Ishikawa (cell line): ENCODE data around the gene NLGN1.

Source experiments
- CEBPB ChIP-seq: IDR thresholded peaks from 2 replicates; pipeline ENCODE4 v1.6.1; 2012
- CREB1 ChIP-seq: IDR thresholded peaks from 2 replicates; pipeline ENCODE4 v1.6.1; 2012; ENCODE audit warnings: low read depth
- EGR1 ChIP-seq: IDR thresholded peaks from 2 replicates; pipeline ENCODE4 v1.6.1; 2012
- EP300 ChIP-seq: IDR thresholded peaks from 2 replicates; pipeline ENCODE4 v1.6.1; 2012; ENCODE audit warnings: borderline replicate concordance
- FOXM1 ChIP-seq: IDR thresholded peaks from 2 replicates; pipeline ENCODE4 v1.6.1; 2012; ENCODE audit warnings: low read depth, borderline replicate concordance
- NFIC ChIP-seq: IDR thresholded peaks from 2 replicates; pipeline ENCODE4 v1.6.1; 2012
- RAD21 ChIP-seq: IDR thresholded peaks from 2 replicates; pipeline ENCODE4 v1.6.1; 2012; ENCODE audit warnings: low read depth
- TAF1 ChIP-seq: IDR thresholded peaks from 2 replicates; pipeline ENCODE4 v1.6.1; 2012; ENCODE audit warnings: low read depth, mild to moderate bottlenecking
- TCF12 ChIP-seq: IDR thresholded peaks from 2 replicates; pipeline ENCODE4 v1.6.1; 2012; ENCODE audit warnings: low read depth
- YY1 ChIP-seq: IDR thresholded peaks from 2 replicates; pipeline ENCODE4 v1.6.1; 2012; ENCODE audit warnings: low read depth
- ZBTB7A ChIP-seq: IDR thresholded peaks from 2 replicates; pipeline ENCODE4 v1.6.1; 2012; ENCODE audit warnings: low read depth
- TF ChIP-seq, protein P1 (sequence below): IDR thresholded peaks from 2 replicates; pipeline ENCODE4 v1.6.1; 2012
- TF ChIP-seq, protein P2 (sequence below): IDR thresholded peaks from 2 replicates; pipeline ENCODE4 v1.6.1; 2012

DNA sequence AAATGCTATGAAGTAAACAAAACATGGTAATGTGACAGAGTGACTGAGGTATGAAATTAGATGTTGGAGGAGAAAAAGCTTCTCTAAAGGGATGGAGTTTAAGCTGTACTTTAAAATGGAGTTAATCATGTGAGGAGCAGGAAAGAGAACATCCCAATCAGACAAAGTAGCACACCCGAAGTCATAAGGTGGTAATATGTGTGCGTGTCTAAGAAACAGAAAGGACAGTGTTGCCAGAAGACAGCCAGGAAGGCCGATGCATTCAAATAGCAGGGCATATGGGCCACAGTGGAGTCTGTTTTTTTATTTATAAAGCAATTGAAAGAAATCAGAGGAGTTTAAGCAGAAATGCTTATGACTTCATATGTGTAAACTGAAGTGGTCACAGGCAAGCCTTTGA lies 376.3 kb downstream of the NLGN1 start:
- TF ChIP-seq, protein P1, sequence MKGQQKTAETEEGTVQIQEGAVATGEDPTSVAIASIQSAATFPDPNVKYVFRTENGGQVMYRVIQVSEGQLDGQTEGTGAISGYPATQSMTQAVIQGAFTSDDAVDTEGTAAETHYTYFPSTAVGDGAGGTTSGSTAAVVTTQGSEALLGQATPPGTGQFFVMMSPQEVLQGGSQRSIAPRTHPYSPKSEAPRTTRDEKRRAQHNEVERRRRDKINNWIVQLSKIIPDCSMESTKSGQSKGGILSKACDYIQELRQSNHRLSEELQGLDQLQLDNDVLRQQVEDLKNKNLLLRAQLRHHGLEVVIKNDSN = no peak
- TF ChIP-seq EP300 (no peak), ZBTB7A (no peak), NFIC (no peak), EGR1 (no peak), YY1 (no peak), TCF12 (no peak), CREB1 (no peak), FOXM1 (no peak), CEBPB (no peak), TAF1 (no peak), RAD21 (no peak)
- TF ChIP-seq, protein P2, sequence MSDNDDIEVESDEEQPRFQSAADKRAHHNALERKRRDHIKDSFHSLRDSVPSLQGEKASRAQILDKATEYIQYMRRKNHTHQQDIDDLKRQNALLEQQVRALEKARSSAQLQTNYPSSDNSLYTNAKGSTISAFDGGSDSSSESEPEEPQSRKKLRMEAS = no peak
